Omental fat pad (tissue), 4 donors: ENCODE results near the gene ZNF227. TPM values are rescaled to one million over a fixed set of nuclear protein-coding genes. Genes with fewer than 3 reads are reported as not detected.

Experiments
- ATAC-seq: fragments of 150-250 bp; one replicate; pipeline ENCODE4 v1.9.1; 2016; ENCODE audit warnings: mild to moderate bottlenecking, moderate library complexity; ENCODE audit not compliant: low FRiP score
- DNase-seq: peaks from one replicate; pipeline ENCODE4 v3.0.0-alpha.2; 2019; ENCODE audit warnings: low spot score
- total RNA-seq, 4 donors: library from RNA; depleted of rRNA; stranded (reverse); fragments of >200 nt; gene quantifications; one replicate each; pipeline ENCODE4 v1.1.0, GENCODE V29; 2016
- TF ChIP-seq, protein P1 (sequence below), 3 donors: fragments of 450-650 bp; IDR thresholded peaks; one replicate each; pipeline ENCODE4 v1.5.1; 2016 to 2017; ENCODE audit warnings: antibody characterized with exemption in 3 of 3, mild to moderate bottlenecking in 3 of 3, moderate library complexity in 2 of 3

Gene ZNF227
- total RNA-seq, 4 donors from 2014 or later: 6.6 to 17.7 (median 10.8) TPM

DNA sequence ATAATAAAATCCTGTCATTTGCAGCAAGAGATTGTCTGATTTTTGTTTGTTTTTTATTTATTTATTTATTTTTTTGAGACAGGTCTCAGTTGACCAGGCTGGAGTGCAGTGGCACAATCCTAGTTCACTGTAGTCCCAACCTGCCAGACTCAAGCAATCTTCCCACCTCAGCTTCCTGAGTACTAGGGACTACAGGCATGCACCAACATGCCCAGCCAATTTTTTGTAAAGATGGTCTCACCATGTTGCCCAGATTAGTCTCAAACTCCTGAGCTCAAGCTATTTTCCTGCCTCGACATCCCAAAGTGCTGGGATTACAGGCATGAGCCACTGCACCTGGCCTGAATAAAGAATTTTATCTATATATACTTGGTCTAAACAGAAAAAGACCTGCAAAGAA is 65.0 kb downstream of the ZNF227 start:
- ATAC-seq: no peak
- TF ChIP-seq, protein P1, sequence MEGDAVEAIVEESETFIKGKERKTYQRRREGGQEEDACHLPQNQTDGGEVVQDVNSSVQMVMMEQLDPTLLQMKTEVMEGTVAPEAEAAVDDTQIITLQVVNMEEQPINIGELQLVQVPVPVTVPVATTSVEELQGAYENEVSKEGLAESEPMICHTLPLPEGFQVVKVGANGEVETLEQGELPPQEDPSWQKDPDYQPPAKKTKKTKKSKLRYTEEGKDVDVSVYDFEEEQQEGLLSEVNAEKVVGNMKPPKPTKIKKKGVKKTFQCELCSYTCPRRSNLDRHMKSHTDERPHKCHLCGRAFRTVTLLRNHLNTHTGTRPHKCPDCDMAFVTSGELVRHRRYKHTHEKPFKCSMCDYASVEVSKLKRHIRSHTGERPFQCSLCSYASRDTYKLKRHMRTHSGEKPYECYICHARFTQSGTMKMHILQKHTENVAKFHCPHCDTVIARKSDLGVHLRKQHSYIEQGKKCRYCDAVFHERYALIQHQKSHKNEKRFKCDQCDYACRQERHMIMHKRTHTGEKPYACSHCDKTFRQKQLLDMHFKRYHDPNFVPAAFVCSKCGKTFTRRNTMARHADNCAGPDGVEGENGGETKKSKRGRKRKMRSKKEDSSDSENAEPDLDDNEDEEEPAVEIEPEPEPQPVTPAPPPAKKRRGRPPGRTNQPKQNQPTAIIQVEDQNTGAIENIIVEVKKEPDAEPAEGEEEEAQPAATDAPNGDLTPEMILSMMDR (IDR thresholded peaks at IDR 0.05): no peak

DNA sequence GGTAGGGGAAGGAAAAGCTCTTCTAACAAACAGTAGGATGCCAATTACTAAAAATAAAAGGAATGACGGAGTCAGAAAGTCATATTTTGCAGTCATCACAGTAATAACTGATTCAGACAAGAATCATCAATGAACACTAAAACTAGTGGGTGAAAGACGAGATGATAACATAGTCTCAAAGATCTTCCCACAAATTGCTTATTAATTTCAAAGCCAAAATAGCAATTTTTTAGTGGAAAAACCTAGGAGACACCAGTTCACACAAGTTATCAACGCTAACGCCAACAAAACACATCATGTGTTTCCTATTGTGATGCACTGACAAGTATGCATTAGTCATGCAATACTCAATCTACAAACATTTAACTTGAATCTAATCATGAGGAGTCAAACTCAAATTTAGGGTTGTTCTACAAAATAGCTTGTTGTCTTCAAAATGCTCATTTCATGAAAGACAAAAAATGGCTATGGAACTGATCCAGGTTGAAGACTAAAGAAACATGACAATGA is 65.9 kb downstream of the ZNF227 start:
- TF ChIP-seq, protein P1 (IDR thresholded peaks at IDR 0.05): no peak
- DNase-seq (no peak), ATAC-seq (no peak)

More for the DNA sequence above, 65.0 kb downstream of the ZNF227 start:
- DNase-seq: no peak

DNA sequence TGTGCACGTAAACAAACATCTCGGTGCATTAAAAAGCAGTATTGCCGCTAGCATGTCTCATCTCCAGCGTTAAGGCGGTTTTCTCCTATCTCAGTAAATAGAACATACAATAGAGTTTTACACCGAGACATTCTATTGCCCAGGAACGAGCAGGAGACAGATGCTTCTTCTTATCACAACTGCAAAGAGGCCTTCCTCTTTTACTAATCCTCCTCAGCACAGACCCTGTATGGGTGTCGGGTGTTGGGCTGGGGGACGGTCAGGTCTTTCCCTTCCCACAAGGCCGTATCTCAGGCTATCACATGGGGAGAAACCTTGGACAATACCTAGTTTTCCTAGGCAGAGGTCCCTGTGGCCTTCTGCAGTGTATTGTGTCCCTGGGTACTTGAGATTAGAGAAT is 68.6 kb downstream of the ZNF227 start:
- no peak for ATAC-seq
- TF ChIP-seq, protein P1 (IDR thresholded peaks at IDR 0.05): no peak
- DNase-seq: no peak

DNA sequence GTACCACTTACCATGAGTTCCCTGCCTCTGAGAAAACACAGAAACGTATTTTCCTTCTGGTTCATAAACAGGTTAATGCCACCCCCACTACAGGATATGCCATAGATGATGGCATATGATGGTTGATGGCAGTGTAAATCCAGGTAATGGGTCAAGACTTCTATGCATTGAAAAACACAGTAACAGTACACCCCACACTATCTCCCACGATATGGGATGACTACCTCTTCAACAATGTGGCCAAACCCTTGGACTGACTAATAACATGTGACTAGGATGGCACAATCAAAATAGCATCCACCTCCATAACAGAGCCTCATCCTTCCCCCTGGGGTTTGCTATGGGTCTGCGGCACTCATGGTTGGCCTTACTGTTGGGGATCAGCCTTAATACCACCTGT is 70.5 kb downstream of the ZNF227 start:
- ATAC-seq: no peak
- no peak for DNase-seq
- TF ChIP-seq, protein P1 (IDR thresholded peaks at IDR 0.05): no peak

DNA sequence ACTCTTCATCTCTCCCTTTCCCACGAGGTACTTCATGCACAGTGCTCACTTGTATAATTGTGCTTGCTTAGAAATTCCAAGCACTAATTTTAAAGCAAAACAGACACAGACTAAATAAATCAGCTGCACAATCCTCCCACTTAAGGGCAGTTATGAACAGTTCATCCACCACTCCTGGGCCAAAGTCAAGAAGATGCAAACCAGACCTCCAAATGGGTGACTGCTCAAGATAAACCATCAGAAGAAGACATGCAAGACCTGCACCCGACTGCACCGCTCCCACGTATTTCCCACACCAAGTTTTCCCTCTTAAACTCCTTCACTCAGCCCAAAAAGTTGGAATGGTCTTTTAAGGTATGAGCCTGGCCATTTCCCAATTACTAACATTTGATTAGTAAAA is 72.6 kb downstream of the ZNF227 start:
- no peak for DNase-seq
- TF ChIP-seq, protein P1 (IDR thresholded peaks at IDR 0.05): no peak
- ATAC-seq: no peak

Other genes with a start within 250 kb of the ZNF227 start
- 1 to 10 TPM; 5.0 to 8.2 (median 6.9) TPM for gene ZNF155, start 228.3 kb upstream of the ZNF227 start, total RNA-seq
- gene ZNF230, start 209.6 kb upstream of the ZNF227 start, total RNA-seq: 1 to 10 TPM; 1.7 to 5.7 (median 3.1) TPM
- 1 to 10 TPM; 1.9 to 3.7 (median 2.2) TPM for gene ZNF222, start 187.2 kb upstream of the ZNF227 start, total RNA-seq
- 1 to 10 TPM; 2.8 to 4.7 (median 3.1) TPM for gene ZNF223, start 160.5 kb upstream of the ZNF227 start, total RNA-seq
- gene ZNF284, start 140.4 kb upstream of the ZNF227 start, total RNA-seq: 1 to 10 TPM in 3 of 4 donors, under 1 TPM in 1; 0.65 to 3.0 (median 1.7) TPM
- 10 to 100 TPM; 10.4 to 36.9 (median 17.5) TPM for gene ZNF224, start 118.2 kb upstream of the ZNF227 start, total RNA-seq
- gene ZNF225, start 99.1 kb upstream of the ZNF227 start, total RNA-seq: 1 to 10 TPM; 1.8 to 5.5 (median 2.7) TPM
- 10 to 100 TPM in 1 of 4 donors, 1 to 10 TPM in 3; 4.8 to 11.3 (median 8.4) TPM for gene ZNF234, start 71.0 kb upstream of the ZNF227 start, total RNA-seq
- 10 to 100 TPM in 3 of 4 donors, 1 to 10 TPM in 1; 9.5 to 18.6 (median 14.3) TPM for gene ZNF226, start 47.4 kb upstream of the ZNF227 start, total RNA-seq
- 1 to 10 TPM in 1 of 4 donors, under 1 TPM in 3; 0.19 to 1.1 (median 0.35) TPM for gene ZNF233, start 47.4 kb downstream of the ZNF227 start, total RNA-seq
- gene ZNF235, start 92.5 kb downstream of the ZNF227 start, total RNA-seq: 1 to 10 TPM; 3.0 to 8.7 (median 4.3) TPM
- 1 to 10 TPM; 2.0 to 6.0 (median 3.4) TPM for gene ZNF112, start 144.1 kb downstream of the ZNF227 start, total RNA-seq
- 1 to 10 TPM; 1.1 to 6.5 (median 2.5) TPM for gene ZNF285, start 189.1 kb downstream of the ZNF227 start, total RNA-seq
- 1 to 10 TPM; 2.2 to 6.3 (median 4.8) TPM for gene ZNF229, start 235.9 kb downstream of the ZNF227 start, total RNA-seq